Activated CD4-positive, alpha-beta T cell treated with anti-CD3 and anti-CD28 coated beads, Interleukin-2, amount 10 ng/mL, durations not matched to agents 24 days and 14 days (primary cell): ENCODE data around the gene PPP2R5D. TPM values are rescaled to one million over a fixed set of nuclear protein-coding genes. Genes with fewer than 3 reads are reported as not detected.
A peak's percentile ranks its signal among the peaks of the same experiment; 100 is the strongest.

Source experiments
- DNase-seq: peaks from one replicate; pipeline ENCODE4 v3.0.0; 2022
- H3K27ac Mint-ChIP-seq: one replicate; pipeline ENCODE4 v1.8.0; 2022; ENCODE audit warnings: mild to moderate bottlenecking, mixed read lengths
- H3K27me3 Mint-ChIP-seq: one replicate; pipeline ENCODE4 v1.8.0; 2022; ENCODE audit warnings: mixed read lengths
- H3K36me3 Mint-ChIP-seq: one replicate; pipeline ENCODE4 v1.8.0; 2022; ENCODE audit warnings: low read depth, mild to moderate bottlenecking, mixed read lengths
- H3K4me1 Mint-ChIP-seq: one replicate; pipeline ENCODE4 v1.8.0; 2021; ENCODE audit warnings: mixed read lengths
- H3K4me3 Mint-ChIP-seq: one replicate; pipeline ENCODE4 v1.8.0; 2022; ENCODE audit warnings: mild to moderate bottlenecking, moderate library complexity, mixed read lengths
- H3K9me3 Mint-ChIP-seq: one replicate; pipeline ENCODE4 v1.8.0; 2021; ENCODE audit warnings: mixed read lengths
- intact Hi-C: fragments of 100-400 bp; cut with micrococcal nuclease; formaldehyde crosslinking; loops from one replicate; pipeline ENCODE4 v1.15.1; 2023
- total RNA-seq: library from RNA; stranded (reverse); gene quantifications from 2 replicates; pipeline ENCODE4 v1.2.3, GENCODE V29; 2022

Gene PPP2R5D
- total RNA-seq, 1 donor from 2014 or later = 54.6 TPM

DNA sequence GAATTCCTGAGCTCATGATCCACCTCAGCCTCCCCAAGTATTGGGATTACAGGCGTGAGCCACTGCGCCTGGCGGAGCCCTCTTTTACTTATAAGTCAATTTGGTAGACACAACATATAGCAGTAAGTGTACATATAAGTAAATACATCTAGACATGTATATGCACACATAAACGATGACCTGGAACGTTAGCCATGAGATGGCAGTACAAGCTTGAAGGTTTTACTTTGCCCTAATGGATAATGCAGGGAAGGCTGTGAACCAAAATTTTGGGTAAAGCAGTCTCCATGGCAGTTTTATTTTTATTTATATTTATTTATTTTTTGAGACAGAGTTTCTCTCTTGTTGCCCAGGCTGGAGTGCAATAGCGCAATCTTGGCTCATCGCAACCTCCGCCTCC lies 26.2 kb upstream of the PPP2R5D start:
- peaks cover 9% of the 10 kb centered on the region for H3K27me3 Mint-ChIP-seq
- no peak overlapping the region for H3K4me3 Mint-ChIP-seq
- peaks cover 9% of the 10 kb centered on the region for H3K4me1 Mint-ChIP-seq
- peaks cover 13% of the 10 kb centered on the region for H3K36me3 Mint-ChIP-seq
- no peak overlapping the region for H3K27ac Mint-ChIP-seq
- H3K9me3 Mint-ChIP-seq = no peaks in the 10 kb centered on the region
- intact Hi-C loops = no loop called here
- DNase-seq = no peak

DNA sequence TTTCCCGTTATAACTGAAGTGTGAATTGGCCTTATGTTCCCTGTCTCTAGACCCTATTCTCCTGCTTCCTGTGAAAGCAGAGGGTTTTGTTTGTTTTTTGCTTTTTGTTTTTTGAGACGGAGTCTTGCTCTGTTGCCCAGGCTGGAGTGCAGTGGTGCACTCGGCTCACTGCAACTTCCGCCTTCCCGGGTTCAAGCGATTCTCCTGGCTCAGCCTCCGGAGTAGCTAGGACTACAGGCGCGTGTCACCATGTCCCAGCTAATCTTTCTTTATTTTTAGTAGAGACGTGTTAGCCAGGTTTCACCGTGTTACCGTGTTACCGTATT lies 24.5 kb upstream of the PPP2R5D start:
- Mint-ChIP-seq H3K9me3 (no peaks in the 10 kb centered on the region), H3K27me3 (peaks cover 9% of the 10 kb centered on the region), H3K4me3 (peak overlapping the region; percentile 73), H3K27ac (no peak overlapping the region), H3K36me3 (peaks cover 17% of the 10 kb centered on the region), H3K4me1 (peaks cover 9% of the 10 kb centered on the region)
- intact Hi-C loops = no loop called here
- DNase-seq = no peak

DNA sequence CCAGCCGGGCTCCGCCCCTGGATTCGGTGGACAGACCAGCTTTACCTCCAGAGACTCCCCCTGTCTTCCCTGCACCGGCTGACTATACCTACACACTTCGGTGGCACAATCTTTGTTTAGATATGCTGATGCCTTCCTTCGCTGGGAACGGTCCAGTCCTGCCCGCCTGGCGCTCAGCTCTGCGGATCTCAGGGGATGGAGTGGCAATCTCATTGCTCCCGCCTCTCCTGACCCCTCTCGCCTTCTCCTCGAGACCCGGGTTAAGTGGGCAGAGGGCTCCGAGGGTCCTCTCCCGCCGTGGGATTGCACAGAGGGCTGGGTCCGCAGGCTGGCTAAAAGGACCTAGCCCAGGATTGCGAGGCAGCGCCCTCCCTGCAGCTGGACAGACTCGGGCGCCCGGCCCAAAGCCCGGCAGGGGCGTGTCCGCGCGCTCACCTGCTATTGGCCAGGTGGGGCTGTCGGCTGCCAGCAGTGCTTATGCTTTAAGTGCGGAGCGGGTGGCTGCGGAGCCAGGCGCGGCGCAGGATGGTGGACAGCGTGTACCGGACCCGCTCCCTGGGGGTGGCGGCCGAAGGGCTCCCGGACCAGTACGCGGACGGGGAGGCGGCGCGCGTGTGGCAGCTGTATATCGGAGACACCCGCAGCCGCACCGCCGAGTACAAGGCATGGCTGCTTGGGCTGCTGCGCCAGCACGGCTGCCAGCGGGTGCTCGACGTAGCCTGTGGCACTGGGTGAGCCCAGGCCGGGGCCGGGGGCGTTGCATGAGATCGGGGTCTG lies 23.9 kb upstream of the PPP2R5D start, which contains the start of gene GNMT:
TSS of gene GNMT (plus strand) at position 512 of the 777 bp plus-strand sequence. CDS start at position 526, 14 bp downstream.
- peak; percentile 80 for DNase-seq
- intact Hi-C loops = no loop called here
- Mint-ChIP-seq H3K27me3 (peaks cover 9% of the 10 kb centered on the region), H3K36me3 (peaks cover 18% of the 10 kb centered on the region), H3K4me1 (peaks cover 9% of the 10 kb centered on the region), H3K27ac (no peak within 1 kb of the TSS), H3K4me3 (peak within 1 kb of the TSS; percentile 73), H3K9me3 (no peaks in the 10 kb centered on the region)

DNA sequence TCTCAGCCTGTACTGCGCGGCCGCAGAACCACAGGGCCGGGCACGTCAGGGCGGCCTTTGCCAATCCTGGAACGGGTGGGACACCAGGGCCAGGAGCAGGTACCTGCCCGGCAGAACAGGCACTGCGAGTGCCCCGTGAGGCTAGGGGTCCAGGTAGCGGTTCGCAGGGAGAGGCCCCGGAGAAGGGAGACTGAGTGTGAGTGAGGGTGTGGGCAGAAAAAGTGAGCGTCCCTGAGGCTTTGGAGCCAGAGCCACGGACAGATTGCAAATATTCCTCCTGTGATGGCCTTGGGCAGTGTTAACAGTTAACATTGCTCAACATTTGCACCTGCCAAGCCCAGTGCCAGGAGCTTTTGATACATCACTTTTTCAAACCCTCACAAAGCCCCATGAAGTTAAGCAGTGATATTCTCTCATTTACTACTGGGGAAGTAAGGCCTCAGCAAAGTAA lies 23.3 kb upstream of the PPP2R5D start:
- peak overlapping the region; percentile 73 for H3K4me3 Mint-ChIP-seq
- peaks cover 9% of the 10 kb centered on the region for H3K4me1 Mint-ChIP-seq
- H3K27me3 Mint-ChIP-seq = peaks cover 9% of the 10 kb centered on the region
- H3K27ac Mint-ChIP-seq = no peak overlapping the region
- H3K9me3 Mint-ChIP-seq = no peaks in the 10 kb centered on the region
- intact Hi-C loops = no loop called here
- no peak for DNase-seq
- peaks cover 21% of the 10 kb centered on the region for H3K36me3 Mint-ChIP-seq

DNA sequence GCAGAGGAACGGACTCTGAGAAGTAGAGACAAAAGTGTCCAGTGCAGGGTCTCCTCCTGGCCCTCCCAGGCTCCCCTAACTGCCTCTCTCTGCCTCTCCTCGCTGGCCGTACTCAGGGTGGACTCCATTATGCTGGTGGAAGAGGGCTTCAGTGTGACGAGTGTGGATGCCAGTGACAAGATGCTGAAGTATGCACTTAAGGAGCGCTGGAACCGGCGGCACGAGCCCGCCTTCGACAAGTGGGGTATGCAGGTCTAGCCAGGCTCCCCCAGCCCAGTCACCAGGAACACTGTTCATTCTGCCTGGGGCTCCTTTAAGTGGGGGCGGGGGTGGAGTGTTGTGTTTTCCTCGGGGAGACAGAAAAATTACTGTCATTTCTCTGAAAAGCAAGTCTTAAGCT lies 22.3 kb upstream of the PPP2R5D start:
- intact Hi-C loops = no loop called here
- DNase-seq = no peak
- Mint-ChIP-seq H3K27me3 (peaks cover 9% of the 10 kb centered on the region), H3K9me3 (no peaks in the 10 kb centered on the region), H3K36me3 (peaks cover 25% of the 10 kb centered on the region), H3K4me1 (peaks cover 9% of the 10 kb centered on the region), H3K27ac (no peak overlapping the region), H3K4me3 (no peak overlapping the region)

DNA sequence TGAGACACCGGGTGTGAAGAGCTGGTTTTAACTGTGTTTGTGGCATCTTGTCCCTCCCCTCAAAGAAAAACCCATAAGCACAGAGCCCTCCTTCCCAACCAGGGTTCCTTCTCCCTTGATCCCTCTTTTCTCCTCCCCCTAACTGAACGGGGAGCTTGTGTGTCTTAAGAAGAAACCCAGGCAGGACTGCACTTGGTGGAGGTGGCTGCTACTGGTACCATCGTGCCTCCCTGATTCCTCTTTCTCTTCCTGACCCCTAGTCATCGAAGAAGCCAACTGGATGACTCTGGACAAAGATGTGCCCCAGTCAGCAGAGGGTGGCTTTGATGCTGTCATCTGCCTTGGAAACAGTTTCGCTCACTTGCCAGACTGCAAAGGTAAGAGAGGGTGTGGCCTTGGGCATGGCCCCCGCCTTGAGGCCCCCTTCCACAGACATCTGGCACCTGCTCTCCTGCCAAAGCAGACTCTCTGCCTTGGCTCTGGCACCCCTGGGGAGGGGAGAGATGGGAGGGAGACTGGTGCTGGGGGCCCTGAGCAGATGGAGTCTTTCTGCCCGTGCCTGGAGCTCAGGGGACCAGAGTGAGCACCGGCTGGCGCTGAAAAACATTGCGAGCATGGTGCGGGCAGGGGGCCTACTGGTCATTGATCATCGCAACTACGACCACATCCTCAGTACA lies 21.7 kb upstream of the PPP2R5D start:
- no peak for DNase-seq
- Mint-ChIP-seq H3K36me3 (peaks cover 26% of the 10 kb centered on the region), H3K27ac (no peak overlapping the region), H3K27me3 (peaks cover 9% of the 10 kb centered on the region), H3K9me3 (no peaks in the 10 kb centered on the region), H3K4me3 (peak overlapping the region; percentile 32), H3K4me1 (peaks cover 9% of the 10 kb centered on the region)
- intact Hi-C loops = no loop called here

DNA sequence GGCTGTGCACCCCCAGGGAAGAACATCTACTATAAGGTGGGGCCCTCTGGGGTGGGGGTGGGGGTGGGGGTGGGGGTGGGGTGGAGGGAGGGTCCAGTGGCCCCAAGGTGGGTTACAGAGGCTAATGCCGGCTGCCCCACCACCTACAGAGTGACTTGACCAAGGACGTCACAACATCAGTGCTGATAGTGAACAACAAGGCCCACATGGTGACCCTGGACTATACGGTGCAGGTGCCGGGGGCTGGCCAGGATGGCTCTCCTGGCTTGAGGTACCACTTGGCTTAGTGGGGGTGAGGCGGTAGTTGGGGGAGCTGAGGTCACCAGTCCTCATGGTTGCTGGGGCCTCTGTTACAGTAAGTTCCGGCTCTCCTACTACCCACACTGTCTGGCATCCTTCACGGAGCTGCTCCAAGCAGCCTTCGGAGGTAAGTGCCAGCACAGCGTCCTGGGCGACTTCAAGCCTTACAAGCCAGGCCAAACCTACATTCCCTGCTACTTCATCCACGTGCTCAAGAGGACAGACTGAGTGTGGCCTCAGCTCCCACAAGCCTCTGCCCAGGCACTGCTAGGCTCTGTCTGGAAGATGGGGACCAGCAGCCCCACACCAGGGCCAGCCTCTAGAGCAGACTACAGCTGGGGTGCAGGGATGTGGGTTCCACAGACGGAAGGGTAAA lies 21.1 kb upstream of the PPP2R5D start:
- Mint-ChIP-seq H3K36me3 (peaks cover 27% of the 10 kb centered on the region), H3K4me1 (peaks cover 9% of the 10 kb centered on the region), H3K4me3 (no peak overlapping the region), H3K27me3 (peaks cover 9% of the 10 kb centered on the region), H3K27ac (no peak overlapping the region), H3K9me3 (no peaks in the 10 kb centered on the region)
- intact Hi-C loops = no loop called here
- no peak for DNase-seq

DNA sequence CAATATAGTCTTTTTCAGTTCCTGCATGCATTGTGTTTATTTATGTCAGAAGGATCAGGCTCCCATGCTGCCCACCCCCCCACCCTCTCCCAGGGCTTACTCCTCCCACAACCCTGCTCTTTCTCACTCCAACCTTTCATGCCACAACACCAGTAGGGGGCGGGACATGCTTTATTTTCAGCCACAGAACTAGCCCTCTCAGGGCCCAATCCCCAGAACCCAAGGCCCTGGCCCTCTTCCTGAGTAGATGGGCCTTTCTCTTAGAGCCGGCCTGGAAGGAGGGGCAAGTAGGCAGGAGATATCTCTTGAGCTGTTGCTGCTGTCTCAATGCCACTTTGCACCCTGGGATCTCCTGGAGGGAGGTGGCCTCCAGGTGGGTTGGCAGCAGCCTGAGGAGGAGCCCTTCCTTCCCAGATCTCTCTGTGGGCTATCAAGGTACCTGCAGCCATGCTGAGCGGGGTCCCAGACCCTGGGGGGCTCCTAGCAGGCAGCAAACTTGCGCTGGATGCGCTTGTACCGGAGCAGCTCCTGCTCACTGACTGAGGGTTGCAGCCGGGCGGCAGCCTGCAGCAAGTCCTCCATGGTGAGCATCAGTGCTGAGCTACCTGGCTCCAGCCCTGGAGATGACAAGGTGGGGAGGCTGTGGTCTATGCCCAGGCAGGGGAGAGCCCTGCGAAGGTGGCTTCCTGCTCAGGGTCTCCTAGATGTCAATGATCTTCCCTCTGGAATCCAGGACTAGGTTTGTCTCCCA lies 20.3 kb upstream of the PPP2R5D start:
- no peak overlapping the region for H3K27ac Mint-ChIP-seq
- peak; percentile 80 for DNase-seq
- peaks cover 9% of the 10 kb centered on the region for H3K27me3 Mint-ChIP-seq
- H3K4me3 Mint-ChIP-seq = no peak overlapping the region
- H3K9me3 Mint-ChIP-seq = no peaks in the 10 kb centered on the region
- H3K36me3 Mint-ChIP-seq = peaks cover 30% of the 10 kb centered on the region
- intact Hi-C loops = no loop called here
- H3K4me1 Mint-ChIP-seq = peaks cover 9% of the 10 kb centered on the region

DNA sequence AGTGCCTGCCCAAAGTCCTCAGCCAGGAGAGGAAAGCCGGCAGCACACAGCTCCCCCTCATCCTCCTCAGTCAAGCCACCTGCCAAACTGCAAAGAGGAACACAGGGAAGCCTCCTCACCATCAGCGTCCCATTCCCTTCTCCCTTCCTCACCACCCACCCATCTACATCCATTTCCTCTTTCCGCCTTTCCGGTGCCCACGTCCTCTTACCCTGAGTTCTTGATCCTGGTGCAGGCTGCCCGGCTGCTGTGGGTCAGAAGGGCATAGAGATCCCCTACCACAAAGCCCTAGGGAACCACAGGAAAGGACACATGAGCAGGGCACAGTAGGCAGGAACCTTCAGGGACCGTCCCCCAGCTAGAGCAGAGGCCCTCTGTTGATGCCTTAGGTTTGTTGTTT lies 17.8 kb upstream of the PPP2R5D start:
- intact Hi-C loops = no loop called here
- Mint-ChIP-seq H3K4me3 (no peak overlapping the region), H3K27me3 (no peaks in the 10 kb centered on the region)

DNA sequence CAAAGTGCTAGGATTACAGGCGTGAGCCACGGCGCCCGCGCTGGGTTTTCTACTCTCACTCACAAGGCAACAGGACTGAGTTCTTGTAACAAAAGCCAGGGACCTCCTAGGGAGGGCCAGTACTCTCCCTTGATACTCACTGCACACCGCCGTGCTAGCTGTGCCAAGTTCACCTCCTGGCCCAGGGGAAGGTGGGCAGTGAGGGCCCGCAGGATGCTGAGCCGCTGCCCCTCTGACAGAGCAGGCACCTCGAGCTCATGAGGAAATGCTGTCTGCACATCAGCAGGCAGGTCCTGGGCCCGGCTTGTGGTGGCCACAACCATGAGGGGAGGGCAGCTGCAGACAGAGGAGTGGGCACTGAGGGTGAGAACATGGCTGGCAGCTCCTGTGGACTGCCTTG lies 17.1 kb upstream of the PPP2R5D start:
- H3K36me3 Mint-ChIP-seq = peaks cover 36% of the 10 kb centered on the region
- peaks cover 2% of the 10 kb centered on the region for H3K4me1 Mint-ChIP-seq

More for the DNA sequence above, 17.8 kb upstream of the PPP2R5D start:
- Mint-ChIP-seq H3K36me3 (peaks cover 38% of the 10 kb centered on the region), H3K9me3 (no peaks in the 10 kb centered on the region), H3K27ac (no peak overlapping the region), H3K4me1 (peaks cover 2% of the 10 kb centered on the region)
- DNase-seq = no peak

DNA sequence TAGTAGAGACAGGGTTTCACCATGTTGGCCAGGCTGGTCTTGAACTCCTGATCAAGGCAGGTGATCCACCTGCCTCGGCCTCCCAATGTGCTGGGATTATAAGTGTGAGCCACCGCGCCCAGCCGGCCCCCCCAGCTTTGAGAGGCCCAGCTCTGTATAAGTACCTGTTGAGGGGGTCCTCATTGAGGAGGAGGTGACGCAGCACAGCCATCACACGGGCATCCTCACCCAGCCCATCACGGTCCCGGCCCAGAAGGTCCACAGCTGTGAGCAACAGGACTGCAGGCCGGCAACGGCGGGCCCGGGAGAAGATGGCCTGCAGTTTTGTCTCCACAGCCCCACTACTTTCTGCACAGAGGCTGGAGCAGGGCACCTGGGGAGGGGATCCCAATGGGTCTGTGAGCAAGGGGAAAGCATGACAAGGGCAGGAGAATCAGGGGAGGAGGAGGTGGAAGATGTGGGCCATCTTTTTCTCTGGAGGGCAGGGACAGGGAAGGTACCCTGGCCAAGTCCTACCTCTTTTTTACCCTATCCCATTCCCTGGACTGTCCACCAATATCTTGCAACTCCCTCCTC lies 16.2 kb upstream of the PPP2R5D start:
- intact Hi-C loops = no loop called here

More for the DNA sequence above, 17.1 kb upstream of the PPP2R5D start:
- intact Hi-C loops = no loop called here
- no peak overlapping the region for H3K27ac Mint-ChIP-seq
- DNase-seq = no peak
- no peaks in the 10 kb centered on the region for H3K9me3 Mint-ChIP-seq
- H3K27me3 Mint-ChIP-seq = no peaks in the 10 kb centered on the region
- H3K4me3 Mint-ChIP-seq = no peak overlapping the region

DNA sequence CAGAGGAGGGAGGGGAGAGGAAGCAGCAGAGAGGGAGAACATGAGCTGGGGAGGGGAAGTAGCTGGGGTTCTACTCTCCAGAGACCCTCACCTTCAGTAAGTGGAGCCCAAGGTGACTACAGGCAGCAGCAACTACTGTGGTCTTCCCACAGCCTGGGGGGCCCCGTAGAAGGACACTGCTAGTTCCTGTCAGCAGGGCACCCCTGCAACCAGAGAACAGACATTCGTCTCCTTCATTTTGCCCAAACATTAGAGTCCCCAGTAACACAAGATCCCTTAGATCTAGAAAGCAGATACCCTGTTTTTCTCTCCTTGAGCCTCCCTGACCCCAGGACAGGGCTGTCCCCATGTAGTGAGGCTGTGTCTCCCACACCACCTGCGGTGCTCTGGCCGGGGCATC lies 15.6 kb upstream of the PPP2R5D start:
- intact Hi-C loops = no loop called here
- Mint-ChIP-seq H3K27me3 (no peaks in the 10 kb centered on the region), H3K36me3 (peaks cover 29% of the 10 kb centered on the region), H3K9me3 (no peaks in the 10 kb centered on the region), H3K27ac (no peak overlapping the region), H3K4me3 (no peak overlapping the region), H3K4me1 (peaks cover 3% of the 10 kb centered on the region)
- DNase-seq = no peak

More for the DNA sequence above, 16.2 kb upstream of the PPP2R5D start:
- peaks cover 28% of the 10 kb centered on the region for H3K36me3 Mint-ChIP-seq
- H3K27ac Mint-ChIP-seq = no peak overlapping the region
- H3K4me1 Mint-ChIP-seq = peaks cover 2% of the 10 kb centered on the region
- H3K27me3 Mint-ChIP-seq = no peaks in the 10 kb centered on the region
- DNase-seq = no peak
- no peak overlapping the region for H3K4me3 Mint-ChIP-seq
- no peaks in the 10 kb centered on the region for H3K9me3 Mint-ChIP-seq

DNA sequence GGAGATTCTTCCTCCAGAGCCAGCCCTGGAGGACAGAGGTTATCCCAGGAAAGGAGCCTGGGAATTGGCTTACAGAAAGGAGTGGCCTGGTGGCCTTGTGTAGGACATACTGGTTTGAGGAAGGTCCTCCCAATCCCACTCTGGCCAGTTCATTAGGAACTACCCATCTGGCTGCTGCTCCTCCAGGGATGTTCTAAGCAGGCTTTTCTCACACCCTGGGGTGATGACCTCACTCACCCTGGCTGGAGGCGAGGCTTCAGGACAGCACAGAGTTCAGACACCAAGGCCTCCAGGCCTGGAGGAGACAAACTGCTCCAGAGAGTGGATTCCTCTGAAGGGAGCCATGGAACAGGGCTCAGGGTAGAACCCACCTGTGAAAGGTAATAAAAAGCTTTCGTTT lies 14.9 kb upstream of the PPP2R5D start:
- Mint-ChIP-seq H3K9me3 (no peaks in the 10 kb centered on the region), H3K27ac (no peak overlapping the region), H3K27me3 (no peaks in the 10 kb centered on the region), H3K36me3 (peaks cover 30% of the 10 kb centered on the region), H3K4me3 (no peak overlapping the region), H3K4me1 (peaks cover 5% of the 10 kb centered on the region)
- DNase-seq = no peak
- intact Hi-C loops = no loop called here
